HuH-7.5 (cell line): ENCODE measurements around the gene OR2F2.

Experiments used
- DNase-seq: peaks from one replicate; pipeline ENCODE4 v3.0.0; 2011; ENCODE audit warnings: low spot score

Gene OR2F2

GRCh38 chr7:143979998-143980397 lies 45.0 kb downstream of the OR2F2 start:
- no peak for DNase-seq

DNA sequence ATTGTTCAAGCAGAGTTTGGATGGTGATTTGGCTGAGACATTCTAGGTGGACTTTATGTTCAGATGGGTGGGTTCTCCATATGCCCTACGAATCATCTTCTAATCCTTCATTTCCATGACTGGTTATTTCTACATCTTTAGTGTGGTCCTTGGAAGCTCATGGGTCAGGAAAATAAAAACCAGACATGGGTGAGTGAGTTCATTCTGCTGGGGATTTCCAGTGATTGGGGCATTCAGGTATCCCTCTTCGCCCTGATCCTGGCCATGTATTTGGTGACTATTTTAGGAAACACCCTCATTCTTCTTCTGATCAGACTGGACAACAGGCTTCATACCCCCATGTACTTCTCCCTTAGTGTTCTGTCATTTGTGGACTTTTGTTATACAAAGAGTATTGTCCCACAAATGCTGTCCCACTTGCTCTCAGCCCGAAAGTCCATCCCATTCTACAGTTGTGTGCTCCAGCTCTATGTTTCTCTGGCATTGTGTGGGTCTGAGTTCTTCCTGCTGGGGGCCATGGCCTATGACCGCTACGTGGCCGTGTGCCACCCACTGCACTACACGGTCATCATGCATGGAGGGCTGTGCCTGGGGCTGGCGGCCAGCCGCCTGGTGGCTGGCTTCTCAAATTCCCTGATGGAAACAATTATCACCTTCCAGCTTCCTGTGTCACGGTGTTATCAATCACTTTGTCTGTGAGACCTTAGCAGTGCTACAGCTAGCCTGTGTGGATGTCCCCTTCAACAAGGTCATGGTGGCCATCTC lies 45.9 kb downstream of the OR2F2 start:
- DNase-seq = no peak

- no peak for DNase-seq
These were observed 48.9 kb downstream of the OR2F2 start for GRCh38 chr7:143983960-143984359.
